HepG2 (cell line): ENCODE results near the gene IL6R. TPM values are rescaled to one million over a fixed set of nuclear protein-coding genes. Genes with fewer than 3 reads are reported as not detected.

Experiments
- ATAC-seq: fragments of 200-7000 bp; cut with Tn5 transposase; 3 replicates; pipeline ENCODE4 v1.9.1; 2020; ENCODE audit warnings: mild to moderate bottlenecking, moderate library complexity
- BruUV-seq: library from RNA; stranded (reverse); fragments of 400-500 nt; replicated peaks from 2 replicates; lab custom pipeline; 2021; lab: Mats Ljungman, UMichigan
- CTCF ChIA-PET: fragments of 300-600 bp; formaldehyde crosslinking; extraction: SDS; loops from one replicate; lab custom pipeline; 2021; ENCODE audit warnings: low total read pairs, inconsistent platforms, low intra/inter-chr PET ratio; lab: Yijun Ruan, JAX
- POLR2A ChIA-PET: fragments of 350-600 bp; sonication (Branson Sonifier 250); formaldehyde crosslinking; loops from one replicate; lab custom pipeline; 2020; ENCODE audit warnings: antibody characterized with exemption, inconsistent platforms; lab: Yijun Ruan, JAX
- DNase-seq: peaks from one replicate; pipeline ENCODE4 v3.0.0-alpha.2; 2015; ENCODE audit warnings: low spot score
- FAIRE-seq: peaks from 3 replicates; lab custom pipeline; 2011; peaks lifted over from hg19 to GRCh38; lab: Jason Lieb, UNC
- H2AFZ ChIP-seq: one replicate; pipeline ENCODE4 v1.6.1; 2011; ENCODE audit warnings: low read length, inconsistent platforms
- H3K27ac ChIP-seq: fragments of 300-600 bp; 3 replicates; pipeline ENCODE4 v1.8.0; 2011; ENCODE audit warnings: mixed run types, mild to moderate bottlenecking, mixed read lengths, low read length, inconsistent platforms; ENCODE audit not compliant: insufficient read depth; ENCODE audit errors: extremely low read length
- H3K27me3 ChIP-seq, 2 experiments: fragments of 200-600 bp in 1 of 2; 2 replicates in 1 of 2; 3 replicates in 1 of 2; pipeline versions ENCODE4 v1.6.0 to v1.8.0; 2011; ENCODE audit warnings: low read length in 2 of 2, mild to moderate bottlenecking in 2 of 2, moderate library complexity in 2 of 2, inconsistent platforms in 1 of 2; ENCODE audit not compliant: insufficient read depth in 2 of 2, control insufficient read depth in 1 of 2
- H3K36me3 ChIP-seq, 2 experiments: fragments of 200-600 bp in 1 of 2; replicated peaks in 1 of 2; 2 replicates in 1 of 2; 3 replicates in 1 of 2; pipeline versions ENCODE4 v1.5.1 to v1.8.0; 2011; ENCODE audit warnings: low read length in 2 of 2, inconsistent platforms in 1 of 2; ENCODE audit not compliant: insufficient read depth in 2 of 2, control insufficient read depth in 1 of 2
- H3K4me1 ChIP-seq: 2 replicates; pipeline ENCODE4 v1.5.1; 2012; ENCODE audit warnings: low read length, inconsistent platforms; ENCODE audit not compliant: insufficient read depth
- H3K4me2 ChIP-seq: 2 replicates; pipeline ENCODE4 v1.6.0; 2011; ENCODE audit warnings: low read depth, low read length, inconsistent platforms
- H3K4me3 ChIP-seq, 3 experiments: fragments of 200-600 bp in 1 of 3; sonication (generic), shearing (Covaris generic) in 1 of 3; replicated peaks in 1 of 3; 2 replicates each; pipeline ENCODE4 v1.5.1; 2011 to 2016; ENCODE audit warnings: low read length in 3 of 3, inconsistent platforms in 2 of 3, low read depth in 2 of 3, mild to moderate bottlenecking in 2 of 3, control low read depth in 1 of 3, mixed read lengths in 1 of 3; ENCODE audit not compliant: insufficient read depth in 1 of 3
- H3K79me2 ChIP-seq: one replicate; pipeline ENCODE4 v1.6.1; 2011; ENCODE audit warnings: low read length, inconsistent platforms; ENCODE audit not compliant: insufficient read depth
- H3K9ac ChIP-seq: 2 replicates; pipeline ENCODE4 v1.6.0; 2011; ENCODE audit warnings: mild to moderate bottlenecking, low read depth, low read length, inconsistent platforms; ENCODE audit not compliant: insufficient read depth
- H3K9me3 ChIP-seq: 2 replicates; pipeline ENCODE4 v1.5.1; 2012; ENCODE audit warnings: mild to moderate bottlenecking, low read length
- H4K20me1 ChIP-seq: 2 replicates; pipeline ENCODE4 v1.6.0; 2011; ENCODE audit warnings: inconsistent platforms, mild to moderate bottlenecking, low read length, moderate library complexity; ENCODE audit not compliant: insufficient read depth
- ARNT ChIP-seq: fragments of 450-650 bp; IDR thresholded peaks from 2 replicates; pipeline ENCODE4 v1.6.1; 2017
- EP300 ChIP-seq, 3 experiments: sonication (generic) in 1 of 3; formaldehyde crosslinking in 1 of 3; IDR thresholded peaks; 2 replicates each; pipeline versions ENCODE4 v1.5.1 to v1.6.1; 2011 to 2020; ENCODE audit warnings: low read depth in 2 of 3, low read length in 2 of 3, borderline replicate concordance in 1 of 3, improper control_type of control experiment in 1 of 3, mild to moderate bottlenecking in 1 of 3, missing genetic modification reagents in 1 of 3, moderate library complexity in 1 of 3
- FOXM1 ChIP-seq: sonication (generic); formaldehyde crosslinking; IDR thresholded peaks from 2 replicates; pipeline ENCODE4 v1.5.0; 2020; ENCODE audit warnings: missing genetic modification reagents
- GABPA ChIP-seq, 2 experiments: IDR thresholded peaks; 2 replicates each; pipeline ENCODE4 v1.6.1; 2011 to 2016; ENCODE audit warnings: low read depth in 2 of 2, low read length in 1 of 2, missing biosample characterization in 1 of 2, missing genetic modification characterization in 1 of 2
- MLLT10 ChIP-seq: sonication (generic); formaldehyde crosslinking; IDR thresholded peaks from 2 replicates; pipeline ENCODE4 v1.4.0; 2020; ENCODE audit warnings: missing genetic modification reagents
- PCBP1 ChIP-seq: fragments of 200-400 bp; formaldehyde crosslinking; IDR thresholded peaks from 2 replicates; pipeline ENCODE4 v1.6.1; 2017; ENCODE audit warnings: mild to moderate bottlenecking, low read depth, low read length, borderline replicate concordance
- SAFB2 ChIP-seq: sonication (generic); formaldehyde crosslinking; IDR thresholded peaks from 2 replicates; pipeline ENCODE4 v1.5.1; 2020; ENCODE audit warnings: missing genetic modification reagents, low read depth, mild to moderate bottlenecking, borderline replicate concordance
- ZFP36L1 ChIP-seq: sonication (generic); formaldehyde crosslinking; IDR thresholded peaks from 2 replicates; pipeline ENCODE4 v1.8.0; 2022; ENCODE audit warnings: mild to moderate bottlenecking, missing genetic modification reagents, moderate library complexity
- ZNF234 ChIP-seq: sonication (generic); formaldehyde crosslinking; conservative IDR thresholded peaks from 2 replicates; pipeline ENCODE4 v1.5.1; 2020; ENCODE audit warnings: mild to moderate bottlenecking, missing genetic modification reagents
- ZNF253 ChIP-seq: sonication (generic); formaldehyde crosslinking; IDR thresholded peaks from 2 replicates; pipeline ENCODE4 v1.8.0; 2022; ENCODE audit warnings: mild to moderate bottlenecking, missing genetic modification reagents, borderline replicate concordance
- ZNF329 ChIP-seq: sonication (generic); formaldehyde crosslinking; IDR thresholded peaks from 2 replicates; pipeline ENCODE4 v1.9.0; 2021; ENCODE audit warnings: low read depth, mild to moderate bottlenecking, missing genetic modification reagents
- ZNF564 ChIP-seq: sonication (generic); formaldehyde crosslinking; IDR thresholded peaks from 2 replicates; pipeline ENCODE4 v1.8.1; 2023; ENCODE audit warnings: mild to moderate bottlenecking, missing genetic modification reagents
- WGBS: methylation state at CpG from one replicate; pipeline ENCODE4 v1.1.6; 2017; ENCODE audit warnings: low lambda C conversion rate; 5-methylcytosine and 5-hydroxymethylcytosine counted together
- in situ Hi-C: cut with HindIII; loops from 2 replicates; pipeline ENCODE4 v1.10.0; 2017; ENCODE audit warnings: low pct_unique_long_range_greater_than_20kb; ENCODE audit not compliant: extremely low pct_ligation_motif_present
- intact Hi-C: fragments of 100-400 bp; cut with micrococcal nuclease; formaldehyde crosslinking; loops from one replicate; pipeline ENCODE4 v1.10.0; 2022; ENCODE audit not compliant: unreplicated experiment
- polyA plus RNA-seq, 8 experiments: library from polyadenylated mRNA; depleted of rRNA in 3 of 8; stranded (reverse) in 7 of 8; unstranded in 1 of 8; fragments of >200 nt; fragmentation: Illumina TruSeq in 4 of 8; extraction: Trizol in 4 of 8; gene quantifications; 2 replicates each; pipeline versions ENCODE4 v1.2.1 to v1.2.3, GENCODE V29; 2011 to 2016; ENCODE audit warnings: low read depth in 4 of 8, missing spikeins in 1 of 8, mixed read lengths in 1 of 8; ENCODE audit not compliant: insufficient read depth in 1 of 8
- total RNA-seq, 5 experiments: library from RNA; depleted of rRNA; stranded (reverse); fragments of >200 nt; fragmentation: Illumina TruSeq; extraction: Trizol; gene quantifications; 2 replicates each; pipeline ENCODE4 v1.2.3, GENCODE V29; 2016; ENCODE audit warnings: low read depth in 1 of 5
- TF ChIP-seq, protein P1 (sequence below): sonication (generic); formaldehyde crosslinking; IDR thresholded peaks from 2 replicates; pipeline ENCODE4 v1.4.0; 2020; ENCODE audit warnings: missing genetic modification reagents, borderline replicate concordance
- TF ChIP-seq, protein P2 (sequence below): sonication (generic); formaldehyde crosslinking; IDR thresholded peaks from 2 replicates; pipeline ENCODE4 v1.9.0; 2021; ENCODE audit warnings: missing genetic modification reagents, borderline replicate concordance
- TF ChIP-seq, protein P3 (sequence below): sonication (generic); formaldehyde crosslinking; IDR thresholded peaks from 2 replicates; pipeline ENCODE4 v1.4.0; 2020; ENCODE audit warnings: missing genetic modification reagents
- TF ChIP-seq, protein P4 (sequence below): sonication (generic); formaldehyde crosslinking; IDR thresholded peaks from 2 replicates; pipeline ENCODE4 v1.5.1; 2020; ENCODE audit warnings: mild to moderate bottlenecking, missing genetic modification reagents, moderate library complexity

Gene IL6R
- total and polyA plus RNA-seq, 2 of the 13 experiments (the other 11 are each of a cell fraction or from before 2014, with no cell fraction given), result 5.0 to 24.5 TPM

DNA sequence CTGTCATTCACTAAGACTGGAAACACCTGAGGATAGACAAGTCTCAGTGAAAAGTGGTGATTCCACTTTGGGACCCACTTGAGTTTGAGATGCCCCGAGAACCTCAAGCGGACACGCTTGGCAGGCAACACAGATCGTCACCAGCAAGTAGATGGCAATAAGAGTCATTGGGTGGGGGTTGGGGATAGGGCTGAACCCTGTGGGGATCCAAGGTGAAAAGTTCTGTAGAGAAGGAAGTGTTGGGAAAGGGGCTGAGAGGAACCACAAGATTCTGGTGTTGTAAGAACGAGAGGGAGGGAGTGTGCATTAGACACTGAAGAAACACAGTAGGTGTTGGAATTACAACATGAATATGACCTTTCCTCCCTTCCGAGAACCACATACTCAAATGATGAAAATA is 51.5 kb downstream of the IL6R start:
- Histone ChIP-seq H3K36me3 (no peaks in the 10 kb centered on the region), H3K27ac (no peak overlapping the region), H3K4me2 (no peak overlapping the region), H4K20me1 (no peaks in the 10 kb centered on the region), H3K4me3 (no peak overlapping the region), H3K27me3 (no peaks in the 10 kb centered on the region), H3K79me2 (no peaks in the 10 kb centered on the region), H3K9me3 (no peaks in the 10 kb centered on the region), H3K9ac (no peak overlapping the region), H2AFZ (no peak overlapping the region), H3K4me1 (peaks cover 12% of the 10 kb centered on the region)
- no TSS peak for BruUV-seq
- FAIRE-seq (no peak), DNase-seq (no peak), ATAC-seq (no peak)
- in situ Hi-C loops, result no loop called here
- 97% methylated on average over 6 of the region's 6 CpGs for WGBS
- CTCF ChIA-PET, result no interaction called here
- intact Hi-C loops, result no loop called here
- POLR2A ChIA-PET, result no interaction called here
- TF ChIP-seq ARNT (no peak), MLLT10 (no peak), SAFB2 (no peak), ZNF253 (CRISPR knock-in tag) (no peak), ZNF564 (CRISPR knock-in tag) (no peak), PCBP1 (no peak), FOXM1 (CRISPR knock-in tag) (no peak), GABPA (IDR thresholded peaks at IDR 0.05; ENCODE audit: low read depth, low read length) (no peak), GABPA (CRISPR knock-in tag; IDR thresholded peaks at IDR 0.05; ENCODE audit: low read depth) (no peak), ZFP36L1 (CRISPR knock-in tag) (no peak), EP300 (IDR thresholded peaks at IDR 0.05; ENCODE audit: low read depth in 2 of 2, low read length in 2 of 2) (no peak), EP300 (CRISPR knock-in tag; IDR thresholded peaks at IDR 0.05; ENCODE audit: borderline replicate concordance) (no peak), ZNF329 (CRISPR knock-in tag) (no peak), ZNF234 (no peak)
- TF ChIP-seq, protein P1, sequence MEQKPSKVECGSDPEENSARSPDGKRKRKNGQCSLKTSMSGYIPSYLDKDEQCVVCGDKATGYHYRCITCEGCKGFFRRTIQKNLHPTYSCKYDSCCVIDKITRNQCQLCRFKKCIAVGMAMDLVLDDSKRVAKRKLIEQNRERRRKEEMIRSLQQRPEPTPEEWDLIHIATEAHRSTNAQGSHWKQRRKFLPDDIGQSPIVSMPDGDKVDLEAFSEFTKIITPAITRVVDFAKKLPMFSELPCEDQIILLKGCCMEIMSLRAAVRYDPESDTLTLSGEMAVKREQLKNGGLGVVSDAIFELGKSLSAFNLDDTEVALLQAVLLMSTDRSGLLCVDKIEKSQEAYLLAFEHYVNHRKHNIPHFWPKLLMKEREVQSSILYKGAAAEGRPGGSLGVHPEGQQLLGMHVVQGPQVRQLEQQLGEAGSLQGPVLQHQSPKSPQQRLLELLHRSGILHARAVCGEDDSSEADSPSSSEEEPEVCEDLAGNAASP (CRISPR knock-in tag), result no peak
- TF ChIP-seq, protein P2, sequence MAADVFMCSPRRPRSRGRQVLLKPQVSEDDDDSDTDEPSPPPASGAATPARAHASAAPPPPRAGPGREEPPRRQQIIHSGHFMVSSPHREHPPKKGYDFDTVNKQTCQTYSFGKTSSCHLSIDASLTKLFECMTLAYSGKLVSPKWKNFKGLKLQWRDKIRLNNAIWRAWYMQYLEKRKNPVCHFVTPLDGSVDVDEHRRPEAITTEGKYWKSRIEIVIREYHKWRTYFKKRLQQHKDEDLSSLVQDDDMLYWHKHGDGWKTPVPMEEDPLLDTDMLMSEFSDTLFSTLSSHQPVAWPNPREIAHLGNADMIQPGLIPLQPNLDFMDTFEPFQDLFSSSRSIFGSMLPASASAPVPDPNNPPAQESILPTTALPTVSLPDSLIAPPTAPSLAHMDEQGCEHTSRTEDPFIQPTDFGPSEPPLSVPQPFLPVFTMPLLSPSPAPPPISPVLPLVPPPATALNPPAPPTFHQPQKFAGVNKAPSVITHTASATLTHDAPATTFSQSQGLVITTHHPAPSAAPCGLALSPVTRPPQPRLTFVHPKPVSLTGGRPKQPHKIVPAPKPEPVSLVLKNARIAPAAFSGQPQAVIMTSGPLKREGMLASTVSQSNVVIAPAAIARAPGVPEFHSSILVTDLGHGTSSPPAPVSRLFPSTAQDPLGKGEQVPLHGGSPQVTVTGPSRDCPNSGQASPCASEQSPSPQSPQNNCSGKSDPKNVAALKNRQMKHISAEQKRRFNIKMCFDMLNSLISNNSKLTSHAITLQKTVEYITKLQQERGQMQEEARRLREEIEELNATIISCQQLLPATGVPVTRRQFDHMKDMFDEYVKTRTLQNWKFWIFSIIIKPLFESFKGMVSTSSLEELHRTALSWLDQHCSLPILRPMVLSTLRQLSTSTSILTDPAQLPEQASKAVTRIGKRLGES (CRISPR knock-in tag), result no peak
- TF ChIP-seq, protein P3, sequence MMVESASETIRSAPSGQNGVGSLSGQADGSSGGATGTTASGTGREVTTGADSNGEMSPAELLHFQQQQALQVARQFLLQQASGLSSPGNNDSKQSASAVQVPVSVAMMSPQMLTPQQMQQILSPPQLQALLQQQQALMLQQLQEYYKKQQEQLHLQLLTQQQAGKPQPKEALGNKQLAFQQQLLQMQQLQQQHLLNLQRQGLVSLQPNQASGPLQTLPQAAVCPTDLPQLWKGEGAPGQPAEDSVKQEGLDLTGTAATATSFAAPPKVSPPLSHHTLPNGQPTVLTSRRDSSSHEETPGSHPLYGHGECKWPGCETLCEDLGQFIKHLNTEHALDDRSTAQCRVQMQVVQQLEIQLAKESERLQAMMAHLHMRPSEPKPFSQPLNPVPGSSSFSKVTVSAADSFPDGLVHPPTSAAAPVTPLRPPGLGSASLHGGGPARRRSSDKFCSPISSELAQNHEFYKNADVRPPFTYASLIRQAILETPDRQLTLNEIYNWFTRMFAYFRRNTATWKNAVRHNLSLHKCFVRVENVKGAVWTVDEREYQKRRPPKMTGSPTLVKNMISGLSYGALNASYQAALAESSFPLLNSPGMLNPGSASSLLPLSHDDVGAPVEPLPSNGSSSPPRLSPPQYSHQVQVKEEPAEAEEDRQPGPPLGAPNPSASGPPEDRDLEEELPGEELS (CRISPR knock-in tag), result no peak
- TF ChIP-seq, protein P4, sequence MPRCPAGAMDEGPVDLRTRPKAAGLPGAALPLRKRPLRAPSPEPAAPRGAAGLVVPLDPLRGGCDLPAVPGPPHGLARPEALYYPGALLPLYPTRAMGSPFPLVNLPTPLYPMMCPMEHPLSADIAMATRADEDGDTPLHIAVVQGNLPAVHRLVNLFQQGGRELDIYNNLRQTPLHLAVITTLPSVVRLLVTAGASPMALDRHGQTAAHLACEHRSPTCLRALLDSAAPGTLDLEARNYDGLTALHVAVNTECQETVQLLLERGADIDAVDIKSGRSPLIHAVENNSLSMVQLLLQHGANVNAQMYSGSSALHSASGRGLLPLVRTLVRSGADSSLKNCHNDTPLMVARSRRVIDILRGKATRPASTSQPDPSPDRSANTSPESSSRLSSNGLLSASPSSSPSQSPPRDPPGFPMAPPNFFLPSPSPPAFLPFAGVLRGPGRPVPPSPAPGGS (CRISPR knock-in tag), result no peak
